H9 (cell line): ENCODE results near the gene ELK1. TPM values are rescaled to one million over a fixed set of nuclear protein-coding genes. Genes with fewer than 3 reads are reported as not detected.
A peak's percentile ranks its signal among the peaks of the same experiment; 100 is the strongest.

Experiments
- DNase-seq: peaks from one replicate; pipeline ENCODE4 v3.0.0-alpha.2; 2017
- H2AFZ ChIP-seq: one replicate; pipeline ENCODE4 v1.6.1; 2013; ENCODE audit warnings: mild to moderate bottlenecking, low read length, control low read depth, moderate library complexity
- H2AK5ac ChIP-seq: 2 replicates; pipeline ENCODE4 v1.6.1; 2013; ENCODE audit warnings: low read length, control low read depth, mixed read lengths; ENCODE audit not compliant: insufficient read length
- H2BK120ac ChIP-seq: one replicate; pipeline ENCODE4 v1.6.1; 2013; ENCODE audit warnings: low read depth, mild to moderate bottlenecking, low read length, control low read depth, inconsistent platforms; ENCODE audit not compliant: poor library complexity, severe bottlenecking
- H2BK12ac ChIP-seq: 2 replicates; pipeline ENCODE4 v1.6.1; 2013; ENCODE audit warnings: low read length, control low read depth, mixed read lengths, low read depth; ENCODE audit not compliant: insufficient read length
- H2BK15ac ChIP-seq: 2 replicates; pipeline ENCODE4 v1.6.1; 2013; ENCODE audit warnings: low read depth, low read length, control low read depth
- H2BK20ac ChIP-seq: one replicate; pipeline ENCODE4 v1.6.1; 2013; ENCODE audit warnings: low read depth, mild to moderate bottlenecking, low read length, control low read depth, inconsistent platforms; ENCODE audit not compliant: poor library complexity, severe bottlenecking
- H2BK5ac ChIP-seq: 2 replicates; pipeline ENCODE4 v1.6.1; 2013; ENCODE audit warnings: low read length, control low read depth, mixed read lengths; ENCODE audit not compliant: insufficient read length
- H3K14ac ChIP-seq: 2 replicates; pipeline ENCODE4 v1.6.1; 2013; ENCODE audit warnings: low read length, control low read depth; ENCODE audit not compliant: insufficient read depth
- H3K18ac ChIP-seq: 2 replicates; pipeline ENCODE4 v1.6.1; 2013; ENCODE audit warnings: low read depth, mild to moderate bottlenecking, mixed read lengths, low read length, control low read depth; ENCODE audit not compliant: insufficient read length
- H3K23ac ChIP-seq: 2 replicates; pipeline ENCODE4 v1.6.1; 2013; ENCODE audit warnings: low read length, control low read depth, mixed read lengths, low read depth; ENCODE audit not compliant: insufficient read length
- H3K23me2 ChIP-seq: 2 replicates; pipeline ENCODE4 v1.6.1; 2013; ENCODE audit warnings: low read depth, mild to moderate bottlenecking, mixed read lengths, low read length, control low read depth; ENCODE audit not compliant: insufficient read length, poor library complexity, severe bottlenecking
- H3K27ac ChIP-seq: 2 replicates; pipeline ENCODE4 v1.5.1; 2013; ENCODE audit warnings: low read length, control low read depth, mixed read lengths, low read depth; ENCODE audit not compliant: insufficient read length
- H3K27me3 ChIP-seq: 2 replicates; pipeline ENCODE4 v1.6.1; 2013; ENCODE audit warnings: low read length, control low read depth, inconsistent platforms; ENCODE audit not compliant: insufficient read depth
- H3K4ac ChIP-seq: 2 replicates; pipeline ENCODE4 v1.6.1; 2013; ENCODE audit warnings: low read depth, mild to moderate bottlenecking, control low read depth, inconsistent platforms, low read length, moderate library complexity
- H3K4me1 ChIP-seq: 2 replicates; pipeline ENCODE4 v1.6.1; 2013; ENCODE audit warnings: low read length, control low read depth, inconsistent platforms; ENCODE audit not compliant: insufficient read depth
- H3K4me2 ChIP-seq: 2 replicates; pipeline ENCODE4 v1.6.1; 2013; ENCODE audit warnings: low read length, control low read depth, mixed read lengths; ENCODE audit not compliant: insufficient read length, insufficient read depth
- H3K56ac ChIP-seq: 2 replicates; pipeline ENCODE4 v1.6.1; 2013; ENCODE audit warnings: low read depth, mild to moderate bottlenecking, mixed read lengths, low read length, control low read depth; ENCODE audit not compliant: insufficient read length
- H3K79me1 ChIP-seq: 2 replicates; pipeline ENCODE4 v1.6.1; 2013; ENCODE audit warnings: low read depth, mild to moderate bottlenecking, moderate library complexity, low read length, control low read depth, inconsistent platforms; ENCODE audit not compliant: insufficient read depth, poor library complexity, severe bottlenecking
- H3K79me2 ChIP-seq: 2 replicates; pipeline ENCODE4 v1.6.1; 2013; ENCODE audit warnings: low read length, control low read depth, inconsistent platforms; ENCODE audit not compliant: insufficient read depth
- H3K9ac ChIP-seq: 2 replicates; pipeline ENCODE4 v1.6.1; 2013; ENCODE audit warnings: low read length, control low read depth, mixed read lengths; ENCODE audit not compliant: insufficient read length; ENCODE audit errors: extremely low read depth
- H3K9me3 ChIP-seq: one replicate; pipeline ENCODE4 v1.6.1; 2013; ENCODE audit warnings: low read depth, low read length, inconsistent platforms; ENCODE audit not compliant: control insufficient read depth
- H3T11ph ChIP-seq: one replicate; pipeline ENCODE4 v1.6.1; 2013; ENCODE audit warnings: mild to moderate bottlenecking, low read length, control low read depth, inconsistent platforms
- H4K20me1 ChIP-seq: one replicate; pipeline ENCODE4 v1.6.1; 2013; ENCODE audit not compliant: control insufficient read depth, insufficient read length, insufficient read depth
- H4K5ac ChIP-seq: 2 replicates; pipeline ENCODE4 v1.6.1; 2013; ENCODE audit warnings: low read depth, mild to moderate bottlenecking, mixed read lengths, low read length, control low read depth; ENCODE audit not compliant: insufficient read length
- H4K8ac ChIP-seq: replicated peaks from 2 replicates; pipeline ENCODE4 v1.6.1; 2013; ENCODE audit warnings: low read length, control low read depth, mixed read lengths, low read depth; ENCODE audit not compliant: insufficient read length
- H4K91ac ChIP-seq: 2 replicates; pipeline ENCODE4 v1.6.1; 2013; ENCODE audit warnings: low read depth, mild to moderate bottlenecking, moderate library complexity, mixed read lengths, low read length, control low read depth; ENCODE audit not compliant: insufficient read length
- H3K27ac Mint-ChIP-seq, 3 experiments: 2 replicates in 2 of 3; 3 replicates in 1 of 3; pipeline ENCODE4 v1.8.0; 2020 to 2021; ENCODE audit warnings: mixed read lengths in 3 of 3, mild to moderate bottlenecking in 1 of 3, moderate library complexity in 1 of 3
- H3K27me3 Mint-ChIP-seq: 2 replicates; pipeline ENCODE4 v1.8.0; 2021; ENCODE audit warnings: low read depth, mild to moderate bottlenecking, moderate library complexity, mixed read lengths
- H3K36me3 Mint-ChIP-seq, 3 experiments: 2 replicates in 2 of 3; 3 replicates in 1 of 3; pipeline ENCODE4 v1.8.0; 2020 to 2021; ENCODE audit warnings: low read depth in 3 of 3, mixed read lengths in 3 of 3; ENCODE audit not compliant: insufficient read depth in 1 of 3
- H3K4me1 Mint-ChIP-seq, 2 experiments: 2 replicates each; pipeline ENCODE4 v1.8.0; 2020; ENCODE audit warnings: mixed read lengths in 2 of 2
- H3K4me3 Mint-ChIP-seq, 2 experiments: 2 replicates in 1 of 2; 3 replicates in 1 of 2; pipeline ENCODE4 v1.8.0; 2020 to 2021; ENCODE audit warnings: mild to moderate bottlenecking in 2 of 2, mixed read lengths in 2 of 2, moderate library complexity in 1 of 2
- H3K9me3 Mint-ChIP-seq, 2 experiments: 2 replicates in 1 of 2; 3 replicates in 1 of 2; pipeline ENCODE4 v1.8.0; 2020; ENCODE audit warnings: mild to moderate bottlenecking in 2 of 2, mixed read lengths in 2 of 2, moderate library complexity in 1 of 2
- total RNA-seq: library from RNA; stranded (reverse); gene quantifications from 2 replicates; pipeline ENCODE4 v1.2.1, GENCODE V29; 2021
- TF ChIP-seq, protein P1 (sequence below): fragments of 200-600 bp; sonication (generic); conservative IDR thresholded peaks from 3 replicates; pipeline ENCODE4 v1.8.0; 2021; ENCODE audit warnings: antibody characterized with exemption, mild to moderate bottlenecking

ELK1 gene
- total RNA-seq, 1 experiment from 2014 or later, result 49.8 TPM

DNA sequence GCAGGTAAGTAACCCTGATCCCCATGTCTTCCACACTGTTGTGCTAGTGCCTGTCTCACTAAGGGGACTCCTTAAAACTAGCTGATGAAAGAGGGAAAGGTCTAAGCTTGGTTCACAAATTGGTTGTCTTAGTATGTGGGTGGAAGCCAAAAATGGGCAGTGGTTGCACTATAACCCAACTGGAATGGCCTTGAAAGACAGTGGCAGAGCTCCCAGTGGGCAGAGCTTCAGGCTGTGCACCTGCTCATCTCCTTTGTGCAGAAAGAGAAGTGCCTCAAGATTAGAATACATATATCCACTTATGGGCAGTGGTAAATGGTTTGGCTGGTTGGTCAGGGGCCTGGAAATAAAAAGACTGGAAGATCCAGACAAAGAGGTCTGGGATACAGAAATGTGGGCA is 37.9 kb downstream of the ELK1 start:
- Histone ChIP-seq H3K23ac (no peak overlapping the region), H2BK15ac (no peak overlapping the region), H4K8ac (no peak overlapping the region), H3K9me3 (peaks cover 44% of the 10 kb centered on the region), H2AFZ (no peak overlapping the region), H3K9ac (no peak overlapping the region), H3K18ac (no peak overlapping the region), H3K23me2 (no peaks in the 10 kb centered on the region), H3K27ac (no peak overlapping the region), H3K27me3 (no peaks in the 10 kb centered on the region), H4K5ac (no peak overlapping the region), H3K4me1 (no peaks in the 10 kb centered on the region; the same call in 1 of the 2 replicates), H2BK5ac (no peak overlapping the region), H3K14ac (no peak overlapping the region), H3K79me1 (no peaks in the 10 kb centered on the region), H4K20me1 (no peaks in the 10 kb centered on the region), H3T11ph (no peak overlapping the region), H2BK12ac (no peak overlapping the region), H3K79me2 (no peaks in the 10 kb centered on the region), H2BK120ac (no peak overlapping the region), H3K4me2 (no peak overlapping the region), H2BK20ac (no peak overlapping the region), H2AK5ac (no peak overlapping the region), H4K91ac (no peak overlapping the region), H3K4ac (no peak overlapping the region), H3K56ac (no peak overlapping the region)
- peak overlapping the region in 1 of 3 experiments; percentile 68; a peak in 2 of 7 replicates for H3K27ac Mint-ChIP-seq
- no peaks in the 10 kb centered on the region; the same call in 1 of the 2 replicates for H3K27me3 Mint-ChIP-seq
- TF ChIP-seq, protein P1, sequence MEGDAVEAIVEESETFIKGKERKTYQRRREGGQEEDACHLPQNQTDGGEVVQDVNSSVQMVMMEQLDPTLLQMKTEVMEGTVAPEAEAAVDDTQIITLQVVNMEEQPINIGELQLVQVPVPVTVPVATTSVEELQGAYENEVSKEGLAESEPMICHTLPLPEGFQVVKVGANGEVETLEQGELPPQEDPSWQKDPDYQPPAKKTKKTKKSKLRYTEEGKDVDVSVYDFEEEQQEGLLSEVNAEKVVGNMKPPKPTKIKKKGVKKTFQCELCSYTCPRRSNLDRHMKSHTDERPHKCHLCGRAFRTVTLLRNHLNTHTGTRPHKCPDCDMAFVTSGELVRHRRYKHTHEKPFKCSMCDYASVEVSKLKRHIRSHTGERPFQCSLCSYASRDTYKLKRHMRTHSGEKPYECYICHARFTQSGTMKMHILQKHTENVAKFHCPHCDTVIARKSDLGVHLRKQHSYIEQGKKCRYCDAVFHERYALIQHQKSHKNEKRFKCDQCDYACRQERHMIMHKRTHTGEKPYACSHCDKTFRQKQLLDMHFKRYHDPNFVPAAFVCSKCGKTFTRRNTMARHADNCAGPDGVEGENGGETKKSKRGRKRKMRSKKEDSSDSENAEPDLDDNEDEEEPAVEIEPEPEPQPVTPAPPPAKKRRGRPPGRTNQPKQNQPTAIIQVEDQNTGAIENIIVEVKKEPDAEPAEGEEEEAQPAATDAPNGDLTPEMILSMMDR, result no peak
- peaks cover 11 to 26% of the 10 kb centered on the region in 2 experiments for H3K4me1 Mint-ChIP-seq
- DNase-seq, result no peak
- peaks cover 79 to 85% of the 10 kb centered on the region in 2 experiments for H3K9me3 Mint-ChIP-seq
- H3K4me3 Mint-ChIP-seq, result no peak overlapping the region
- peaks cover 0 to 15% (median 11%) of the 10 kb centered on the region in 3 experiments; a peak in 5 of 7 replicates for H3K36me3 Mint-ChIP-seq
